Tibial nerve (tissue), 4 donors: Measurements from ENCODE around the gene SBNO2.

Experiments
- CTCF ChIP-seq, 5 experiments: fragments of 200-600 bp in 3 of 5; fragments of 450-650 bp in 2 of 5; sonication (generic) in 3 of 5; IDR thresholded peaks; one replicate each; pipeline ENCODE4 v1.5.1; 2016 to 2019; ENCODE audit warnings: antibody characterized with exemption in 5 of 5, mild to moderate bottlenecking in 3 of 5, moderate library complexity in 2 of 5
- EP300 ChIP-seq, 2 donors: sonication (generic); formaldehyde crosslinking; IDR thresholded peaks; one replicate each; pipeline ENCODE4 v1.6.1; 2017; ENCODE audit warnings: antibody characterized with exemption in 2 of 2, mild to moderate bottlenecking in 1 of 2
- POLR2A ChIP-seq, 2 donors: fragments of 450-650 bp; IDR thresholded peaks; one replicate each; pipeline ENCODE4 v1.6.1; 2017; ENCODE audit warnings: antibody characterized with exemption in 2 of 2, mild to moderate bottlenecking in 2 of 2, moderate library complexity in 2 of 2

DNA sequence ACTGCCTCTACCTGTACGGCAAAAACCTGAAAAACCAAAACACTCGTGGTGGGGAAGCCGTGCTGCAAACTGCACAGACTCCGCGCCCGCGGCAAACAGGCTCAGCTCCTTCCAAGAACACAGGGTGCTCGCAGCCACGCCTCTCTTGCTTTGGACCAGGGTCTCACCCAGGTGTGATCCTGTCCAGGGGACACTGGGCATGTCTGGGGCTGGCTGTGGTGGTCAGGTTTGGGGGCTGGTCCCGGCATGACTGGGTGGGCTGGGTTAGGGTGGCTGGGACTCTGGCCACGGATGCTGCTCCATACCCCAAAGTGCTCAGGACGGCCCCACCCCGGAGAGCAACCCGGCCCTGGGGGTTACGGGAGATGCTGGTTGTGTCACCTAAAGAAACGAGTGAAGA lies 56.4 kb downstream of the SBNO2 start:
- no peak for TF ChIP-seq CTCF (IDR thresholded peaks at IDR 0.05)
- no peak for TF ChIP-seq POLR2A (IDR thresholded peaks at IDR 0.05)
- no peak for TF ChIP-seq EP300 (IDR thresholded peaks at IDR 0.05)
